Natural killer cell treated with Interleukin-12 subunit alpha and Interleukin-12 subunit beta and Interleukin-15 and Interleukin-18, amount 100 ng/mL, for 72 hours (primary cell): ENCODE data around the gene OR10H5. TPM values are rescaled to one million over a fixed set of nuclear protein-coding genes. Genes with fewer than 3 reads are reported as not detected.
"Not testable (repeated sequence)": the region's sequence is repeated elsewhere in the genome, so short reads cannot be mapped to it uniquely, and the experiment has no call there.

Source experiments
- ATAC-seq, 2 donors: fragments of 150-1000 bp; cut with Tn5 transposase in 1 of 2; sonication (Bioruptor Pico), chemical (Tn5 transposase) in 1 of 2; 2 replicates each; pipeline ENCODE4 v1.10.0; 2021
- DNase-seq: peaks from one replicate; pipeline ENCODE4 v3.0.0; 2022; ENCODE audit warnings: low spot score
- H3K27ac Mint-ChIP-seq, 2 donors: 1 replicate in 1 of 2; 2 replicates in 1 of 2; pipeline ENCODE4 v1.8.0; 2022; ENCODE audit warnings: mixed read lengths in 2 of 2, mild to moderate bottlenecking in 1 of 2, moderate library complexity in 1 of 2
- H3K27me3 Mint-ChIP-seq, 2 donors: 1 replicate in 1 of 2; 2 replicates in 1 of 2; pipeline ENCODE4 v1.8.0; 2022; ENCODE audit warnings: mixed read lengths in 2 of 2
- H3K36me3 Mint-ChIP-seq: one replicate; pipeline ENCODE4 v1.8.0; 2022; ENCODE audit warnings: mixed read lengths
- H3K4me1 Mint-ChIP-seq, 2 donors: 1 replicate in 1 of 2; 2 replicates in 1 of 2; pipeline ENCODE4 v1.8.0; 2022; ENCODE audit warnings: low read depth in 2 of 2, mixed read lengths in 2 of 2, mild to moderate bottlenecking in 1 of 2
- H3K4me3 Mint-ChIP-seq: one replicate; pipeline ENCODE4 v1.8.0; 2022; ENCODE audit warnings: mixed read lengths
- H3K9me3 Mint-ChIP-seq: 2 replicates; pipeline ENCODE4 v1.8.0; 2022; ENCODE audit warnings: mixed read lengths
- total RNA-seq, 2 donors: library from RNA; stranded (reverse); gene quantifications; one replicate each; pipeline ENCODE4 v1.2.3, GENCODE V29; 2022

The OR10H5 gene, protein sequence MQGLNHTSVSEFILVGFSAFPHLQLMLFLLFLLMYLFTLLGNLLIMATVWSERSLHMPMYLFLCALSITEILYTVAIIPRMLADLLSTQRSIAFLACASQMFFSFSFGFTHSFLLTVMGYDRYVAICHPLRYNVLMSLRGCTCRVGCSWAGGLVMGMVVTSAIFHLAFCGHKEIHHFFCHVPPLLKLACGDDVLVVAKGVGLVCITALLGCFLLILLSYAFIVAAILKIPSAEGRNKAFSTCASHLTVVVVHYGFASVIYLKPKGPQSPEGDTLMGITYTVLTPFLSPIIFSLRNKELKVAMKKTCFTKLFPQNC
- not detected for total RNA-seq

GRCh38 chr19:15787611-15788155, at the start of gene OR10H5:
TSS of gene OR10H5 (plus strand) at chr19:15787661. CDS start at chr19:15794049, 6,388 bp downstream.
- Mint-ChIP-seq H3K27ac (no peak within 1 kb of the TSS), H3K9me3 (no peaks in the 10 kb centered on the region), H3K4me1 (peaks cover 0 to 6% of the 10 kb centered on the region in 2 donors), H3K36me3 (no peaks in the 10 kb centered on the region), H3K4me3 (no peak within 1 kb of the TSS), H3K27me3 (peaks cover 26 to 34% of the 10 kb centered on the region in 2 donors)
- DNase-seq: no peak
- ATAC-seq: no peak

DNA sequence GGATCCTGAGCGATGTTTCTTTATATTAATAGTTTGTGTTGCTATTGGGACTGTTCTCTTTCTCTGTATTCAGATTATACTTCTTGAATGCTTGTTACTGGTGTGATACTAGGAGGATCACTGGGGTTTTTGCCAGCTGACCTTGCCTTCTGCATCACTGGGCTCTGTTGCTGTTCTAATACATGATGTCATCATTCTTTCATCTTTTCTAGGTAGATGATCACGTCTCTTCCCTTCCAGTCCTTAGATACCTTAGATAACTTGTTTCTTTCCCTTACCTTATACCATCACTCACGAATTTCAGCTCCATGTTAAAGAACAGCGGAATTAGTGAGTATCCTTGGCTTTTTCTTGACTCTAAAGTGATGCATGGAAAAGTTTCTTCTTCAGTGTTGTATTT, 49.7 kb upstream of the OR10H5 start, which contains the start of gene OR10H3:
Gene OR10H3 (plus strand): TSS at position 264 of the 400 bp plus-strand sequence. CDS start 3,408 bp downstream, outside the sequence.
- H3K9me3 Mint-ChIP-seq: peaks cover 9% of the 10 kb centered on the region
- H3K27ac Mint-ChIP-seq: no peak within 1 kb of the TSS
- ATAC-seq (no peak), DNase-seq (no peak)
- no peak within 1 kb of the TSS for H3K4me3 Mint-ChIP-seq
- H3K36me3 Mint-ChIP-seq: peaks cover 15% of the 10 kb centered on the region
- H3K27me3 Mint-ChIP-seq: peaks cover 36 to 41% of the 10 kb centered on the region in 2 donors
- H3K4me1 Mint-ChIP-seq: no peaks in the 10 kb centered on the region

DNA sequence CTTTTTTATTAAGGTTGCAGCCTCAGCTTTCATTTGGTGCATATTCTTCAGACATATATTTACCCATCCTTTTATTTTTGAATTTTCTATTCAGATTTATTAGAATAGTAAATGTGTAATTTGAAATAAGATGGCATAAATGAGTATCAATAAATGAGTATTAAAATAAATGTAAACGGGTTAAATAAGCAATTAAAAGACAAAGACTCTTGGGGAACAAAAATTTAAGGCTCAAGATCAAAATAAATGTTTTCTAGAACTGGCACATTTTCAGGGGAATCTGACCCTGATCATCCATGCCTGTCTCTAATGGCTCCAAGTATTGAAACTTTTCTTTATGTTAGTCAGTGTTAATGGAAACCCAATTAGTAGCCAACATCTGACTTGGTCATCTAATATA, 46.7 kb upstream of the OR10H5 start:
- Mint-ChIP-seq H3K4me1 (no peaks in the 10 kb centered on the region), H3K4me3 (no peak overlapping the region), H3K27me3 (peaks cover 32 to 49% of the 10 kb centered on the region in 2 donors), H3K36me3 (peaks cover 15% of the 10 kb centered on the region), H3K27ac (no peak overlapping the region), H3K9me3 (peaks cover 9% of the 10 kb centered on the region)
- ATAC-seq (no peak), DNase-seq (no peak)

- Mint-ChIP-seq H3K4me1 (no peaks in the 10 kb centered on the region), H3K27ac (no peak overlapping the region), H3K9me3 (no peaks in the 10 kb centered on the region), H3K36me3 (no peaks in the 10 kb centered on the region), H3K4me3 (no peak overlapping the region), H3K27me3 (peaks cover 25 to 67% of the 10 kb centered on the region in 2 donors)
- DNase-seq: no peak
- ATAC-seq: no peak
These were observed 39.2 kb upstream of the OR10H5 start for GRCh38 chr19:15748239-15748638.

DNA sequence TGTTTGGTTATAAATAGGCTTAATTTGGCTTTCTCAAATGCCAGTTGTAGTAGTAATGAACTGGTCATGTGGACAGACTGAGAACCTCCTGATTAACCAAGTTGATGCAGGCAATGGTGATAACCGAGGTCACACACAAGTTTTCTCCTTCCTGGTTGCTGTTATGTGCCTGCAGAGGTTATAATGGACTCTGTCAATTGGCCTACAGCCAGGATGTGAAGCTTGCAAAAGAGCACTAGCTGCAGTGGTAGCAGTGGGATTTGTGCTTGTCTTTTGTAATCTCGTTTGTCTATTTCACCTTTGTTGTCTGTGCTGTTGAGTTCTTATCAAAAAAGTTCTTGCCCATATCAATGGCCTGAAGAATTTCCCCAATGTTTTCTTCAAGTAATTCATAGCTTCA, 29.1 kb upstream of the OR10H5 start:
- peaks cover 48 to 66% of the 10 kb centered on the region in 2 donors for H3K27me3 Mint-ChIP-seq
- ATAC-seq (no peak), DNase-seq (no peak)
- H3K4me1 Mint-ChIP-seq: peaks cover 3 to 5% of the 10 kb centered on the region in 2 donors
- no peaks in the 10 kb centered on the region for H3K9me3 Mint-ChIP-seq
- H3K36me3 Mint-ChIP-seq: no peaks in the 10 kb centered on the region
- no peak overlapping the region for H3K27ac Mint-ChIP-seq
- H3K4me3 Mint-ChIP-seq: no peak overlapping the region

GRCh38 chr19:15759962-15760565, 27.4 kb upstream of the OR10H5 start:
- no peak for DNase-seq
- H3K27me3 Mint-ChIP-seq: peaks cover 43 to 61% of the 10 kb centered on the region in 2 donors
- no peak overlapping the region for H3K4me3 Mint-ChIP-seq
- ATAC-seq: no peak
- H3K4me1 Mint-ChIP-seq: peaks cover 3 to 5% of the 10 kb centered on the region in 2 donors
- no peak overlapping the region for H3K27ac Mint-ChIP-seq
- no peaks in the 10 kb centered on the region for H3K36me3 Mint-ChIP-seq
- H3K9me3 Mint-ChIP-seq: no peaks in the 10 kb centered on the region

- H3K36me3 Mint-ChIP-seq: no peaks in the 10 kb centered on the region
These were observed 17.9 kb upstream of the OR10H5 start for GRCh38 chr19:15769586-15769985.

GRCh38 chr19:15774159-15774558, 13.3 kb upstream of the OR10H5 start:
- not testable (repeated sequence) for H3K4me3 Mint-ChIP-seq, H3K36me3 Mint-ChIP-seq, H3K9me3 Mint-ChIP-seq, DNase-seq, ATAC-seq, H3K27ac Mint-ChIP-seq, H3K4me1 Mint-ChIP-seq
- peaks cover 27 to 65% of the 10 kb centered on the region in 2 donors for H3K27me3 Mint-ChIP-seq

More at GRCh38 chr19:15769586-15769985, 17.9 kb upstream of the OR10H5 start:
- no peaks in the 10 kb centered on the region for H3K9me3 Mint-ChIP-seq
- no peak for DNase-seq
- no peak for ATAC-seq
- H3K27me3 Mint-ChIP-seq: peaks cover 30 to 65% of the 10 kb centered on the region in 2 donors
- no peak overlapping the region for H3K27ac Mint-ChIP-seq
- no peak overlapping the region for H3K4me3 Mint-ChIP-seq
- H3K4me1 Mint-ChIP-seq: no peaks in the 10 kb centered on the region

GRCh38 chr19:15775249-15775648, 12.2 kb upstream of the OR10H5 start:
- Mint-ChIP-seq H3K4me1 (no peaks in the 10 kb centered on the region), H3K9me3 (no peaks in the 10 kb centered on the region), H3K27ac (no peak overlapping the region), H3K36me3 (no peaks in the 10 kb centered on the region), H3K4me3 (no peak overlapping the region), H3K27me3 (peaks cover 24 to 57% of the 10 kb centered on the region in 2 donors)
- DNase-seq: no peak
- no peak for ATAC-seq

GRCh38 chr19:15776264-15776663, 11.2 kb upstream of the OR10H5 start:
- DNase-seq (no peak), ATAC-seq (no peak)
- no peaks in the 10 kb centered on the region for H3K9me3 Mint-ChIP-seq
- no peak overlapping the region for H3K27ac Mint-ChIP-seq
- H3K36me3 Mint-ChIP-seq: no peaks in the 10 kb centered on the region
- peaks cover 21 to 52% of the 10 kb centered on the region in 2 donors for H3K27me3 Mint-ChIP-seq
- H3K4me3 Mint-ChIP-seq: no peak overlapping the region
- no peaks in the 10 kb centered on the region for H3K4me1 Mint-ChIP-seq

- Mint-ChIP-seq H3K27ac (no peak overlapping the region), H3K27me3 (peaks cover 15 to 43% of the 10 kb centered on the region in 2 donors), H3K9me3 (no peaks in the 10 kb centered on the region), H3K4me3 (no peak overlapping the region), H3K36me3 (no peaks in the 10 kb centered on the region), H3K4me1 (no peaks in the 10 kb centered on the region)
- ATAC-seq (no peak), DNase-seq (no peak)
These were observed 10.2 kb upstream of the OR10H5 start for GRCh38 chr19:15776991-15777970.

DNA sequence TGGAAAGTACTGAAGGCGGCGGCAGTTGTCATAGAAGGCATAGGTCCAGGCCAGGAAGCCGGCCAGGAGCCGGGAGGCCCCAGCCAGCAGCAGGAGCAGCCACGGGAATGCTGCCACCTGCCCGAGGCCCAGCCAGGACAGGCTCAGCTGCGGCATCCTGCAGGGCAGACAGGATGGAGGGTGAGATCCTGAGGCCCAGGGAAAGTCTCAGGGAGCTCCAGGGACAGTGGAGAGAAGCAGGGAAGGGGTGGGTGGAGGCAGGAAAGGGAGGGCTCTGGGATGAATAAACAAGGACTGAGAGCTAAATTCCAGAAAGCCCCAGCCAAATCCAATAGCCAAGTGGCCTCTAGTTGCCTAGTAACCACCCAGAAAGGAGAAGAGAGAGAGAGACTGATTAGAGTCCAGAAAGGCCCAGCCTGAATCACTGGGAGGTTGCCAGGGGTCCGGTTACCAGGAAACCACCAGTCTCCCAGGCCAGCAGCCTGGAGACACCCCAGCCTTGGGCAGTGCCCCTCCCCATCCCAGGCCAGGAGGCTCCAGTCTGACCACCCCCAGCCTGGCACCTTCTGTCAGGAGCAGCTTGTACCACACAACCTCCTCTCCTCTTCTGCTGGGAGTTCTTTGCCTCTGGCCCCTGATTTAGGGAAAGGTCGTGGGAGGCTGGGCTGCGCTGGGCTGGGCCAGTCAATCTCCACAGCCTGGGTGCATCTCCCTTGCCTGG, 7.5 kb upstream of the OR10H5 start:
- ATAC-seq: no peak
- no peak for DNase-seq
- Mint-ChIP-seq H3K4me1 (no peaks in the 10 kb centered on the region), H3K9me3 (no peaks in the 10 kb centered on the region), H3K36me3 (no peaks in the 10 kb centered on the region), H3K27ac (no peak overlapping the region), H3K27me3 (peaks cover 16 to 28% of the 10 kb centered on the region in 2 donors), H3K4me3 (no peak overlapping the region)
